Keratinocyte (primary cell): ENCODE results near the gene KLHL28. TPM values are rescaled to one million over a fixed set of nuclear protein-coding genes. Genes with fewer than 3 reads are reported as not detected.

ENCODE experiments used
- DNase-seq: peaks from one replicate; pipeline ENCODE4 v3.0.0-alpha.2; 2011; ENCODE audit warnings: low read depth, missing footprints, low spot score
- FAIRE-seq: peaks from 2 replicates; lab custom pipeline; 2011; peaks lifted over from hg19 to GRCh38; lab: Jason Lieb, UNC
- H2AFZ ChIP-seq: 2 replicates; pipeline ENCODE4 v1.6.0; 2012; ENCODE audit warnings: low read length, control low read depth, inconsistent platforms; ENCODE audit not compliant: control insufficient read depth
- H3K27ac ChIP-seq: 2 replicates; pipeline ENCODE4 v1.5.1; 2011; ENCODE audit warnings: low read length; ENCODE audit not compliant: control insufficient read depth, insufficient read depth
- H3K27me3 ChIP-seq: 3 replicates; pipeline ENCODE4 v1.6.0; 2011; ENCODE audit warnings: low read length; ENCODE audit not compliant: control insufficient read depth, insufficient read depth; ENCODE audit errors: extremely low read depth
- H3K36me3 ChIP-seq, 2 experiments: 2 replicates in 1 of 2; 3 replicates in 1 of 2; pipeline ENCODE4 v1.5.1; 2011; ENCODE audit warnings: low read length in 2 of 2, mild to moderate bottlenecking in 1 of 2; ENCODE audit not compliant: control insufficient read depth in 2 of 2, insufficient read depth in 2 of 2; ENCODE audit errors: extremely low read depth in 1 of 2
- H3K4me1 ChIP-seq: 3 replicates; pipeline ENCODE4 v1.5.1; 2011; ENCODE audit warnings: low read length; ENCODE audit not compliant: control insufficient read depth, insufficient read depth; ENCODE audit errors: extremely low read depth
- H3K4me2 ChIP-seq: 3 replicates; pipeline ENCODE4 v1.6.0; 2011; ENCODE audit warnings: low read depth, low read length; ENCODE audit not compliant: control insufficient read depth, insufficient read depth; ENCODE audit errors: extremely low read depth
- H3K4me3 ChIP-seq, 3 experiments: fragments of 200-600 bp in 1 of 3; sonication (generic) in 1 of 3; 2 replicates in 2 of 3; 3 replicates in 1 of 3; pipeline ENCODE4 v1.5.1; 2011 to 2016; ENCODE audit warnings: low read length in 3 of 3, mild to moderate bottlenecking in 3 of 3, control low read depth in 2 of 3, inconsistent platforms in 1 of 3, low read depth in 1 of 3, mixed read lengths in 1 of 3, mixed run types in 1 of 3, moderate library complexity in 1 of 3; ENCODE audit not compliant: control insufficient read depth in 2 of 3, insufficient read depth in 2 of 3; ENCODE audit errors: extremely low read depth in 1 of 3
- H3K79me2 ChIP-seq: 2 replicates; pipeline ENCODE4 v1.6.0; 2012; ENCODE audit warnings: low read length; ENCODE audit not compliant: control insufficient read depth, insufficient read depth
- H3K9ac ChIP-seq: 3 replicates; pipeline ENCODE4 v1.6.0; 2011; ENCODE audit warnings: low read length; ENCODE audit not compliant: control insufficient read depth, insufficient read depth; ENCODE audit errors: extremely low read depth
- H3K9me1 ChIP-seq: 3 replicates; pipeline ENCODE4 v1.6.0; 2011; ENCODE audit warnings: low read length; ENCODE audit not compliant: control insufficient read depth, insufficient read depth; ENCODE audit errors: extremely low read depth
- H3K9me3 ChIP-seq: 2 replicates; pipeline ENCODE4 v1.5.1; 2012; ENCODE audit warnings: low read depth, low read length; ENCODE audit not compliant: control insufficient read depth
- H4K20me1 ChIP-seq: 3 replicates; pipeline ENCODE4 v1.6.0; 2011; ENCODE audit warnings: low read length; ENCODE audit not compliant: control insufficient read depth, insufficient read depth; ENCODE audit errors: extremely low read depth
- CTCF ChIP-seq, 3 experiments: IDR thresholded peaks in 1 of 3; conservative IDR thresholded peaks in 1 of 3; optimal IDR thresholded peaks in 1 of 3; 2 replicates in 2 of 3; 3 replicates in 1 of 3; pipeline versions ENCODE3 to v1.5.1; 2011; ENCODE audit warnings: low read length in 3 of 3, mild to moderate bottlenecking in 3 of 3, moderate library complexity in 2 of 3, control low read depth in 1 of 3, inconsistent platforms in 1 of 3; ENCODE audit not compliant: insufficient read depth in 2 of 3; ENCODE audit errors: extremely low read depth in 1 of 3
- EZH2 ChIP-seq: IDR thresholded peaks from one replicate; pipeline ENCODE4 v1.6.1; 2012; ENCODE audit warnings: inconsistent platforms, mild to moderate bottlenecking, low read length, moderate library complexity
- dilution Hi-C: fragments of 300-500 bp; cut with MboI; formaldehyde crosslinking; loops from one replicate; pipeline ENCODE4 v1.7.0; 2020; ENCODE audit warnings: low sequenced_read_pairs; ENCODE audit not compliant: extremely low pct_ligation_motif_present
- polyA plus RNA-seq, 5 experiments: library from polyadenylated mRNA; depleted of rRNA in 3 of 5; stranded (reverse) in 3 of 5; stranded (forward) in 1 of 5; unstranded in 1 of 5; fragments of >200 nt; gene quantifications; 1 replicate in 1 of 5; 2 replicates in 3 of 5; 3 replicates in 1 of 5; pipeline versions ENCODE4 v1.2.1 to v1.2.3, GENCODE V29; 2011 to 2012; ENCODE audit warnings: missing spikeins in 2 of 5, low read depth in 1 of 5, low replicate concordance in 1 of 5

The KLHL28 gene
- polyA plus RNA-seq, 1 donor (not counting 4 experiments of a cell fraction or from before 2014, with no cell fraction given), result 6.1 TPM

- no peak for FAIRE-seq
- H3K4me3 ChIP-seq, result peak overlapping the region; percentile 80 to 99 (median 98)
Measured at GRCh38 chr14:44961151-44961553, 595 bp downstream of the KLHL28 start.

GRCh38 chr14:44960646-44961045 lies 1.1 kb downstream of the KLHL28 start:
- Histone ChIP-seq H3K4me3 (peak overlapping the region; percentile 80 to 99 (median 98)), H2AFZ (peak overlapping the region; percentile 1), H3K9me1 (peaks cover 4% of the 10 kb centered on the region), H3K79me2 (peaks cover 87% of the 10 kb centered on the region), H4K20me1 (peaks cover 10% of the 10 kb centered on the region), H3K27me3 (no peaks in the 10 kb centered on the region), H3K27ac (peak overlapping the region; percentile 96), H3K36me3 (no peaks in the 10 kb centered on the region), H3K9ac (peak overlapping the region; percentile 93), H3K4me1 (peaks cover 27% of the 10 kb centered on the region), H3K9me3 (no peaks in the 10 kb centered on the region), H3K4me2 (peak overlapping the region; percentile 85)
- FAIRE-seq, result no peak
- DNase-seq, result no peak
- TF ChIP-seq CTCF (optimal IDR thresholded peaks at IDR 0.05 in 1 of 3, IDR thresholded peaks at IDR 0.05 in 1 of 3, conservative IDR thresholded peaks at IDR 0.05 in 1 of 3; ENCODE audit: extremely low read depth in 1 of 3, insufficient read depth in 2 of 3, low read length in 3 of 3) (no peak), EZH2 (no peak)
- dilution Hi-C loops, result no loop called here

More at GRCh38 chr14:44961151-44961553, 595 bp downstream of the KLHL28 start:
- Histone ChIP-seq H3K27ac (peak overlapping the region; percentile 96), H3K4me2 (peak overlapping the region; percentile 85), H3K4me1 (peaks cover 27% of the 10 kb centered on the region), H3K36me3 (no peaks in the 10 kb centered on the region), H3K27me3 (no peaks in the 10 kb centered on the region), H2AFZ (peak overlapping the region; percentile 99), H3K79me2 (peaks cover 87% of the 10 kb centered on the region), H3K9me1 (peaks cover 4% of the 10 kb centered on the region), H4K20me1 (peaks cover 10% of the 10 kb centered on the region), H3K9ac (peak overlapping the region; percentile 93), H3K9me3 (no peaks in the 10 kb centered on the region)
- dilution Hi-C loops, result no loop called here
- no peak for TF ChIP-seq CTCF (optimal IDR thresholded peaks at IDR 0.05 in 1 of 3, IDR thresholded peaks at IDR 0.05 in 1 of 3, conservative IDR thresholded peaks at IDR 0.05 in 1 of 3; ENCODE audit: extremely low read depth in 1 of 3, insufficient read depth in 2 of 3, low read length in 3 of 3)
- TF ChIP-seq EZH2, result no peak
- DNase-seq, result no peak
